PC-3 (cell line): ENCODE measurements around the gene FASTKD3. TPM values are rescaled to one million over a fixed set of nuclear protein-coding genes. Genes with fewer than 3 reads are reported as not detected.
A peak's percentile ranks its signal among the peaks of the same experiment; 100 is the strongest.

Experiments used
- ATAC-seq: fragments of 200-7000 bp; cut with Tn5 transposase; 2 replicates; pipeline ENCODE4 v1.9.1; 2020; ENCODE audit warnings: mild to moderate bottlenecking, moderate library complexity
- BruUV-seq: library from RNA; stranded (reverse); fragments of 400-500 nt; replicated peaks from 2 replicates; lab custom pipeline; 2021; lab: Mats Ljungman, UMichigan
- CTCF ChIA-PET: fragments of 300-600 bp; sonication (Branson Sonifier 250); formaldehyde crosslinking; loops from one replicate; lab custom pipeline; 2022; ENCODE audit warnings: antibody characterized with exemption; lab: Charles Lee
- POLR2A ChIA-PET: fragments of 300-600 bp; sonication (Branson Sonifier 250); formaldehyde crosslinking; loops from one replicate; lab custom pipeline; 2022; ENCODE audit warnings: antibody characterized with exemption; ENCODE audit not compliant: unreplicated experiment; lab: Charles Lee
- DNase-seq: peaks from one replicate; pipeline ENCODE4 v3.0.0-alpha.2; 2015
- H2AFZ ChIP-seq: fragments of 300-600 bp; sonication (generic); 2 replicates; pipeline ENCODE4 v1.6.0; 2016; ENCODE audit warnings: antibody characterized with exemption, low read length
- H3F3A ChIP-seq: fragments of 300-600 bp; sonication (generic); one replicate; pipeline ENCODE4 v1.6.0; 2017; ENCODE audit warnings: antibody characterized with exemption, low read length, control low read depth, mild to moderate bottlenecking; ENCODE audit not compliant: unreplicated experiment
- H3K27ac ChIP-seq: fragments of 300-600 bp; sonication (generic); 2 replicates; pipeline ENCODE4 v1.5.1; 2016; ENCODE audit warnings: mild to moderate bottlenecking, low read length
- H3K27me3 ChIP-seq: fragments of 300-600 bp; sonication (generic); 2 replicates; pipeline ENCODE4 v1.6.1; 2016; ENCODE audit warnings: low read length, mixed read lengths
- H3K36me3 ChIP-seq: fragments of 300-600 bp; sonication (generic); 2 replicates; pipeline ENCODE4 v1.6.1; 2016; ENCODE audit warnings: low read depth, mixed run types, low read length, mixed read lengths
- H3K4me1 ChIP-seq: fragments of 300-600 bp; sonication (generic); 2 replicates; pipeline ENCODE4 v1.5.1; 2016; ENCODE audit warnings: low read length; ENCODE audit not compliant: insufficient read depth
- H3K4me2 ChIP-seq: fragments of 300-600 bp; sonication (generic); 2 replicates; pipeline ENCODE4 v1.6.0; 2016; ENCODE audit warnings: low read length
- H3K4me3 ChIP-seq: fragments of 300-600 bp; sonication (generic); 2 replicates; pipeline ENCODE4 v1.5.1; 2016; ENCODE audit warnings: mild to moderate bottlenecking, low read length, mixed read lengths
- H3K79me2 ChIP-seq: fragments of 300-600 bp; sonication (generic); 2 replicates; pipeline ENCODE4 v1.6.1; 2017; ENCODE audit warnings: low read length, mixed read lengths
- H3K9ac ChIP-seq: fragments of 300-600 bp; sonication (generic); 2 replicates; pipeline ENCODE4 v1.6.0; 2016; ENCODE audit warnings: mild to moderate bottlenecking, low read length
- H3K9me2 ChIP-seq: fragments of 300-600 bp; sonication (generic); replicated peaks from 2 replicates; pipeline ENCODE4 v1.6.1; 2016; ENCODE audit warnings: mixed run types, low read length, mixed read lengths
- H3K9me3 ChIP-seq: fragments of 300-600 bp; sonication (generic); 2 replicates; pipeline ENCODE4 v1.6.1; 2016; ENCODE audit warnings: low read length, mixed read lengths
- H4K20me1 ChIP-seq: fragments of 300-600 bp; sonication (generic); 2 replicates; pipeline ENCODE4 v1.6.1; 2016; ENCODE audit warnings: low read length, mixed read lengths
- EZH2 ChIP-seq: fragments of 300-600 bp; sonication (generic); IDR thresholded peaks from one replicate; pipeline ENCODE4 v1.6.1; 2017; ENCODE audit warnings: antibody characterized with exemption, mild to moderate bottlenecking, low read length; ENCODE audit not compliant: unreplicated experiment
- EZH2phosphoT487 ChIP-seq: fragments of 300-600 bp; sonication (generic); IDR thresholded peaks from 2 replicates; pipeline ENCODE4 v1.6.1; 2018; ENCODE audit warnings: mild to moderate bottlenecking, antibody characterized with exemption, low read length, borderline replicate concordance
- intact Hi-C: fragments of 100-400 bp; cut with micrococcal nuclease; formaldehyde crosslinking; loops from 2 replicates; pipeline ENCODE4 v1.9.0; 2023
- total RNA-seq: library from RNA; depleted of rRNA; stranded (reverse); fragments of >200 nt; gene quantifications from 2 replicates; pipeline ENCODE4 v1.2.3, GENCODE V29; 2014
- TF ChIP-seq, protein P1 (sequence below): fragments of 300-600 bp; sonication (generic); conservative IDR thresholded peaks from 2 replicates; pipeline ENCODE4 v1.5.1; 2017; ENCODE audit warnings: antibody characterized with exemption, low read depth, mild to moderate bottlenecking, low read length

Gene FASTKD3
- total RNA-seq, 1 experiment from 2014 or later, result 16.5 TPM

- CTCF ChIA-PET, result no interaction called here
- Histone ChIP-seq H3K9me3 (no peaks in the 10 kb centered on the region), H3K4me3 (no peak overlapping the region), H2AFZ (no peak overlapping the region), H3K79me2 (no peaks in the 10 kb centered on the region), H3K27me3 (no peaks in the 10 kb centered on the region), H3K27ac (no peak overlapping the region), H3K4me1 (no peaks in the 10 kb centered on the region), H3F3A (no peaks in the 10 kb centered on the region), H3K4me2 (no peak overlapping the region), H3K9me2 (no peaks in the 10 kb centered on the region), H4K20me1 (no peaks in the 10 kb centered on the region), H3K9ac (no peak overlapping the region), H3K36me3 (peaks cover 25% of the 10 kb centered on the region)
- POLR2A ChIA-PET, result no interaction called here
- ATAC-seq, result no peak; the same call in 1 of the 2 replicates
- BruUV-seq, result no TSS peak
- TF ChIP-seq EZH2, result no peak
- TF ChIP-seq, protein P1, sequence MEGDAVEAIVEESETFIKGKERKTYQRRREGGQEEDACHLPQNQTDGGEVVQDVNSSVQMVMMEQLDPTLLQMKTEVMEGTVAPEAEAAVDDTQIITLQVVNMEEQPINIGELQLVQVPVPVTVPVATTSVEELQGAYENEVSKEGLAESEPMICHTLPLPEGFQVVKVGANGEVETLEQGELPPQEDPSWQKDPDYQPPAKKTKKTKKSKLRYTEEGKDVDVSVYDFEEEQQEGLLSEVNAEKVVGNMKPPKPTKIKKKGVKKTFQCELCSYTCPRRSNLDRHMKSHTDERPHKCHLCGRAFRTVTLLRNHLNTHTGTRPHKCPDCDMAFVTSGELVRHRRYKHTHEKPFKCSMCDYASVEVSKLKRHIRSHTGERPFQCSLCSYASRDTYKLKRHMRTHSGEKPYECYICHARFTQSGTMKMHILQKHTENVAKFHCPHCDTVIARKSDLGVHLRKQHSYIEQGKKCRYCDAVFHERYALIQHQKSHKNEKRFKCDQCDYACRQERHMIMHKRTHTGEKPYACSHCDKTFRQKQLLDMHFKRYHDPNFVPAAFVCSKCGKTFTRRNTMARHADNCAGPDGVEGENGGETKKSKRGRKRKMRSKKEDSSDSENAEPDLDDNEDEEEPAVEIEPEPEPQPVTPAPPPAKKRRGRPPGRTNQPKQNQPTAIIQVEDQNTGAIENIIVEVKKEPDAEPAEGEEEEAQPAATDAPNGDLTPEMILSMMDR, result peak; percentile 65
- intact Hi-C loops, result no loop called here
- peak; percentile 41 for DNase-seq
Measured at GRCh38 chr5:7856855-7857254, 12.0 kb downstream of the FASTKD3 start.

DNA sequence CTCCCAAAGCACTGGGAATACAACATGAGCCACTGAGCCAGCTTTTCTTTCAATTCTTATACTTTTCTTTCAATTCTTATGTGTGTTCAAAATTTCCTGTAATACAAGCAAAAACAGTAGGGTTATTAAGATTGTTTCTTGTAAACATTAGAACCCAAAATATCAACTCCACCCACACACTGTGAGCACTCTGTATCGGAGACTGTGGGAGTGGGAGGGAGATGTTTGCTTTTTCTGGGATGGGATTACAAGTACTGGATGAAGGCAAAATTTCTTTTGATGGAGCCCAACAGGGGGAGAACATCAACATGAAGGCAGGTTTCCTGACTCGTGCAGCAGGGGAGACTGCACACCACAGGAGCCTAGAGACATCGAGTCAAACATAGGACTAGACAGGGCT, 13.2 kb downstream of the FASTKD3 start:
- no peak overlapping the region for H3K27ac ChIP-seq
- no peaks in the 10 kb centered on the region for H3K9me3 ChIP-seq
- H3F3A ChIP-seq, result no peaks in the 10 kb centered on the region
- H3K27me3 ChIP-seq, result peaks cover 7% of the 10 kb centered on the region; the same call in 1 of the 2 replicates
- H3K9me2 ChIP-seq, result no peaks in the 10 kb centered on the region
- no peak overlapping the region for H3K9ac ChIP-seq
- ATAC-seq (no peak), DNase-seq (no peak)
- H3K4me1 ChIP-seq, result no peaks in the 10 kb centered on the region
- no peak overlapping the region for H2AFZ ChIP-seq
- no peaks in the 10 kb centered on the region for H3K79me2 ChIP-seq
- BruUV-seq, result no TSS peak
- ChIA-PET CTCF (no interaction called here), POLR2A (no interaction called here)
- no peak overlapping the region for H3K4me3 ChIP-seq
- TF ChIP-seq EZH2phosphoT487, result no peak
- TF ChIP-seq, protein P1, result no peak
- no peak for TF ChIP-seq EZH2
- no peak overlapping the region for H3K4me2 ChIP-seq
- peaks cover 15% of the 10 kb centered on the region for H3K36me3 ChIP-seq
- intact Hi-C loops, result no loop called here
- H4K20me1 ChIP-seq, result no peaks in the 10 kb centered on the region

- Histone ChIP-seq H4K20me1 (no peaks in the 10 kb centered on the region), H3K9me3 (no peaks in the 10 kb centered on the region), H3K4me3 (no peak overlapping the region), H3F3A (no peaks in the 10 kb centered on the region), H3K9ac (no peak overlapping the region), H3K36me3 (no peaks in the 10 kb centered on the region), H3K27me3 (peaks cover 7% of the 10 kb centered on the region; the same call in 1 of the 2 replicates), H3K4me2 (no peak overlapping the region), H3K9me2 (no peaks in the 10 kb centered on the region), H3K79me2 (no peaks in the 10 kb centered on the region), H2AFZ (no peak overlapping the region), H3K4me1 (no peaks in the 10 kb centered on the region), H3K27ac (no peak overlapping the region)
- intact Hi-C loops, result no loop called here
- no peak for DNase-seq
- no peak for TF ChIP-seq EZH2
- ATAC-seq, result no peak
- POLR2A ChIA-PET, result no interaction called here
- CTCF ChIA-PET, result no interaction called here
- BruUV-seq, result no TSS peak
Measured at GRCh38 chr5:7852988-7853387, 15.8 kb downstream of the FASTKD3 start.
